HCT116 (cell line): ENCODE data around the gene ABCA1. TPM values are rescaled to one million over a fixed set of nuclear protein-coding genes. Genes with fewer than 3 reads are reported as not detected.

ENCODE experiments used
- ATAC-seq: fragments of 200-7000 bp; cut with Tn5 transposase; 2 replicates; pipeline ENCODE4 v1.9.1; 2020; ENCODE audit warnings: mild to moderate bottlenecking, moderate library complexity
- BruUV-seq: library from RNA; stranded (reverse); fragments of 400-500 nt; replicated peaks from 2 replicates; lab custom pipeline; 2021; lab: Mats Ljungman, UMichigan
- CTCF ChIA-PET: fragments of 300-600 bp; sonication (Branson Sonifier 250); formaldehyde crosslinking; loops from one replicate; lab custom pipeline; 2021; ENCODE audit warnings: antibody characterized with exemption; lab: Charles Lee
- POLR2A ChIA-PET: fragments of 300-600, 350-600 bp; sonication (Branson Sonifier 250); formaldehyde crosslinking; loops from one replicate; lab custom pipeline; 2021; ENCODE audit warnings: antibody characterized with exemption; lab: Charles Lee
- RAD21 ChIA-PET, 2 experiments: fragments of 300-600 bp; sonication (Branson Sonifier 250); formaldehyde crosslinking; loops; one replicate each; lab custom pipeline; 2023; ENCODE audit warnings: low total read pairs in 2 of 2; ENCODE audit not compliant: uncharacterized antibody in 2 of 2, unreplicated experiment in 2 of 2, low non-redundant PET in 1 of 2; lab: Charles Lee
- DNase-seq: peaks from one replicate; pipeline ENCODE4 v3.0.0-alpha.2; 2010; ENCODE audit warnings: low read depth, low spot score
- H2AFZ ChIP-seq: fragments of 200-600 bp; shearing (Covaris generic), sonication (generic); 2 replicates; pipeline ENCODE4 v1.6.1; 2017; ENCODE audit warnings: low read depth, mixed run types, mixed read lengths, antibody characterized with exemption, low read length; ENCODE audit not compliant: poor library complexity, severe bottlenecking
- H3K27ac ChIP-seq: 2 replicates; pipeline ENCODE4 v1.5.1; 2012; ENCODE audit warnings: low read depth, low read length
- H3K27me3 ChIP-seq: fragments of 200-600 bp; sonication (generic); 2 replicates; pipeline ENCODE4 v1.6.1; 2016; ENCODE audit warnings: mixed run types, low read length, mixed read lengths; ENCODE audit not compliant: insufficient read depth
- H3K36me3 ChIP-seq, 2 experiments: fragments of 200-500 bp in 1 of 2; fragments of 200-600 bp in 1 of 2; sonication (Bioruptor generic) in 1 of 2; sonication (generic) in 1 of 2; 2 replicates each; pipeline versions ENCODE4 v1.5.1 to v1.6.1; 2014 to 2016; ENCODE audit warnings: low read length in 2 of 2, inconsistent platforms in 1 of 2, mixed read lengths in 1 of 2, mixed run types in 1 of 2; ENCODE audit not compliant: insufficient read depth in 2 of 2, control insufficient read depth in 1 of 2
- H3K4me1 ChIP-seq, 2 experiments: fragments of 200-600 bp in 1 of 2; sonication (generic) in 1 of 2; 2 replicates each; pipeline versions ENCODE4 v1.5.1 to v1.6.1; 2012 to 2017; ENCODE audit warnings: low read length in 2 of 2, inconsistent platforms in 1 of 2, mild to moderate bottlenecking in 1 of 2, mixed read lengths in 1 of 2, mixed run types in 1 of 2, moderate library complexity in 1 of 2; ENCODE audit not compliant: insufficient read depth in 2 of 2, control insufficient read depth in 1 of 2
- H3K4me2 ChIP-seq: fragments of 200-600 bp; sonication (generic); 2 replicates; pipeline ENCODE4 v1.6.1; 2017; ENCODE audit warnings: mixed run types, low read length, mixed read lengths
- H3K4me3 ChIP-seq, 2 experiments: fragments of 200-600 bp in 1 of 2; sonication (generic) in 1 of 2; replicated peaks in 1 of 2; 2 replicates each; pipeline ENCODE4 v1.5.1; 2011 to 2016; ENCODE audit warnings: low read length in 2 of 2, control low read depth in 1 of 2, low read depth in 1 of 2, mild to moderate bottlenecking in 1 of 2, mixed read lengths in 1 of 2, mixed run types in 1 of 2
- H3K79me2 ChIP-seq: fragments of 200-600 bp; sonication (generic); 2 replicates; pipeline ENCODE4 v1.6.1; 2017; ENCODE audit warnings: mild to moderate bottlenecking, mixed run types, low read length, moderate library complexity, mixed read lengths; ENCODE audit not compliant: insufficient read depth
- H3K9ac ChIP-seq: fragments of 200-600 bp; sonication (generic); 2 replicates; pipeline ENCODE4 v1.6.1; 2016; ENCODE audit warnings: low read length, mixed read lengths
- H3K9me2 ChIP-seq: fragments of 200-600 bp; sonication (generic), shearing (Covaris generic); 2 replicates; pipeline ENCODE4 v1.6.1; 2017; ENCODE audit warnings: mixed run types, mild to moderate bottlenecking, moderate library complexity; ENCODE audit not compliant: insufficient read depth
- H3K9me3 ChIP-seq, 2 experiments: fragments of 200-500 bp in 1 of 2; fragments of 200-600 bp in 1 of 2; sonication (Bioruptor generic) in 1 of 2; sonication (generic) in 1 of 2; 2 replicates each; pipeline ENCODE4 v1.6.1; 2014 to 2017; ENCODE audit warnings: low read length in 2 of 2, mixed read lengths in 2 of 2, inconsistent platforms in 1 of 2, low read depth in 1 of 2, mild to moderate bottlenecking in 1 of 2, mixed run types in 1 of 2, moderate library complexity in 1 of 2; ENCODE audit not compliant: control insufficient read depth in 1 of 2, insufficient read depth in 1 of 2
- H4K20me1 ChIP-seq: fragments of 200-600 bp; sonication (generic), shearing (Covaris generic); 2 replicates; pipeline ENCODE4 v1.6.1; 2017; ENCODE audit warnings: mixed run types, mild to moderate bottlenecking, moderate library complexity; ENCODE audit not compliant: insufficient read depth
- CTCF ChIP-seq, 3 experiments: fragments of 200-600 bp in 1 of 3; sonication (generic) in 1 of 3; IDR thresholded peaks in 2 of 3; conservative IDR thresholded peaks in 1 of 3; 2 replicates each; pipeline ENCODE4 v1.5.1; 2012 to 2017; ENCODE audit warnings: low read depth in 2 of 3, low read length in 2 of 3, antibody characterized with exemption in 1 of 3, borderline replicate concordance in 1 of 3, control low read depth in 1 of 3, mild to moderate bottlenecking in 1 of 3, mixed read lengths in 1 of 3, mixed run types in 1 of 3, moderate library complexity in 1 of 3; ENCODE audit not compliant: insufficient read depth in 1 of 3
- EGR1 ChIP-seq: IDR thresholded peaks from 2 replicates; pipeline ENCODE4 v1.6.1; 2012; ENCODE audit warnings: low read depth
- EZH2 ChIP-seq: fragments of 200-600 bp; sonication (generic); IDR thresholded peaks from 2 replicates; pipeline ENCODE4 v1.6.1; 2017; ENCODE audit warnings: antibody characterized with exemption, mixed run types
- FOSL1 ChIP-seq: IDR thresholded peaks from 2 replicates; pipeline ENCODE4 v1.6.1; 2012; ENCODE audit warnings: low read depth
- JUND ChIP-seq: IDR thresholded peaks from 2 replicates; pipeline ENCODE4 v1.6.1; 2012
- MAX ChIP-seq: IDR thresholded peaks from 2 replicates; pipeline ENCODE4 v1.6.1; 2012
- POLR2A ChIP-seq: IDR thresholded peaks from 2 replicates; pipeline ENCODE4 v1.7.0; 2011; ENCODE audit warnings: borderline replicate concordance; ENCODE audit not compliant: insufficient read depth, insufficient read length; ENCODE audit errors: extremely low read depth
- POLR2AphosphoS5 ChIP-seq: IDR thresholded peaks from 2 replicates; pipeline ENCODE4 v1.6.1; 2011; ENCODE audit warnings: mild to moderate bottlenecking, low read depth, low read length, moderate library complexity
- SP1 ChIP-seq: IDR thresholded peaks from 2 replicates; pipeline ENCODE4 v1.6.1; 2012; ENCODE audit warnings: low read depth
- TCF7L2 ChIP-seq: IDR thresholded peaks from 2 replicates; pipeline ENCODE4 v1.7.0; 2011; ENCODE audit warnings: borderline replicate concordance, inconsistent platforms; ENCODE audit not compliant: insufficient read depth, insufficient read length; ENCODE audit errors: extremely low read depth
- ZNF274 ChIP-seq: fragments of 200-500 bp; sonication (Bioruptor generic); IDR thresholded peaks from 2 replicates; pipeline ENCODE4 v1.6.1; 2014; ENCODE audit warnings: mild to moderate bottlenecking, low read depth, low read length, inconsistent platforms
- intact Hi-C: fragments of 100-400 bp; cut with micrococcal nuclease; formaldehyde crosslinking; loops from 2 replicates; pipeline ENCODE4 v1.10.0; 2022
- total RNA-seq: library from RNA; stranded (reverse); gene quantifications from one replicate; pipeline ENCODE4 v1.2.1, GENCODE V29; 2021; ENCODE audit not compliant: unreplicated experiment
- TF ChIP-seq, protein P1 (sequence below): IDR thresholded peaks from 2 replicates; pipeline ENCODE4 v1.6.1; 2012

The ABCA1 gene
- total RNA-seq, 1 experiment from 2014 or later = 0.89 TPM

GRCh38 chr9:104788251-104788650, 139.7 kb downstream of the ABCA1 start:
- no peak overlapping the region for H2AFZ ChIP-seq
- TF ChIP-seq EGR1 (no peak), FOSL1 (no peak), ZNF274 (no peak), CTCF (IDR thresholded peaks at IDR 0.05 in 2 of 3, conservative IDR thresholded peaks at IDR 0.05 in 1 of 3; ENCODE audit: borderline replicate concordance in 1 of 3, insufficient read depth in 1 of 3, low read depth in 2 of 3, low read length in 2 of 3) (no peak), POLR2A (no peak), MAX (no peak), TCF7L2 (no peak), SP1 (no peak), JUND (no peak), POLR2AphosphoS5 (no peak), EZH2 (no peak)
- TF ChIP-seq, protein P1, sequence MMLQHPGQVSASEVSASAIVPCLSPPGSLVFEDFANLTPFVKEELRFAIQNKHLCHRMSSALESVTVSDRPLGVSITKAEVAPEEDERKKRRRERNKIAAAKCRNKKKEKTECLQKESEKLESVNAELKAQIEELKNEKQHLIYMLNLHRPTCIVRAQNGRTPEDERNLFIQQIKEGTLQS = no peak
- TF ChIP-seq, all 23 proteins: peak for 0
- intact Hi-C loops = loop anchor here (10.0 kb wide), 1 partner anchor 747 kb away; no protein-coding TSS in a partner anchor
- Histone ChIP-seq H3K4me1 (no peaks in the 10 kb centered on the region), H3K9me2 (no peaks in the 10 kb centered on the region), H3K27me3 (no peaks in the 10 kb centered on the region), H3K4me3 (no peak overlapping the region), H3K79me2 (no peaks in the 10 kb centered on the region), H3K4me2 (no peak overlapping the region), H3K9me3 (no peaks in the 10 kb centered on the region), H3K36me3 (no peaks in the 10 kb centered on the region), H3K27ac (no peak overlapping the region), H3K9ac (no peak overlapping the region), H4K20me1 (no peaks in the 10 kb centered on the region)
- CTCF ChIA-PET = no interaction called here
- RAD21 ChIA-PET = no interaction called here
- DNase-seq (no peak), ATAC-seq (no peak)
- no TSS peak for BruUV-seq
- POLR2A ChIA-PET = no interaction called here
